Activated CD4-positive, alpha-beta T cell treated with anti-CD3 and anti-CD28 coated beads, Interleukin-2, amount 50 U/mL, for 16 hours (primary cell): ENCODE measurements around the gene SYTL3.
A peak's percentile ranks its signal among the peaks of the same experiment; 100 is the strongest.
"Not testable (repeated sequence)": the region's sequence is repeated elsewhere in the genome, so short reads cannot be mapped to it uniquely, and the experiment has no call there.

Experiments used
- DNase-seq: peaks from one replicate; pipeline ENCODE4 v3.0.0-alpha.2; 2020

SYTL3 gene

GRCh38 chr6:158649289-158650143, at the start of gene SYTL3:
SYTL3 (plus strand) TSS chr6:158650054; CDS start chr6:158663269, 13,215 bp downstream.
- peak; percentile 92 for DNase-seq

DNA sequence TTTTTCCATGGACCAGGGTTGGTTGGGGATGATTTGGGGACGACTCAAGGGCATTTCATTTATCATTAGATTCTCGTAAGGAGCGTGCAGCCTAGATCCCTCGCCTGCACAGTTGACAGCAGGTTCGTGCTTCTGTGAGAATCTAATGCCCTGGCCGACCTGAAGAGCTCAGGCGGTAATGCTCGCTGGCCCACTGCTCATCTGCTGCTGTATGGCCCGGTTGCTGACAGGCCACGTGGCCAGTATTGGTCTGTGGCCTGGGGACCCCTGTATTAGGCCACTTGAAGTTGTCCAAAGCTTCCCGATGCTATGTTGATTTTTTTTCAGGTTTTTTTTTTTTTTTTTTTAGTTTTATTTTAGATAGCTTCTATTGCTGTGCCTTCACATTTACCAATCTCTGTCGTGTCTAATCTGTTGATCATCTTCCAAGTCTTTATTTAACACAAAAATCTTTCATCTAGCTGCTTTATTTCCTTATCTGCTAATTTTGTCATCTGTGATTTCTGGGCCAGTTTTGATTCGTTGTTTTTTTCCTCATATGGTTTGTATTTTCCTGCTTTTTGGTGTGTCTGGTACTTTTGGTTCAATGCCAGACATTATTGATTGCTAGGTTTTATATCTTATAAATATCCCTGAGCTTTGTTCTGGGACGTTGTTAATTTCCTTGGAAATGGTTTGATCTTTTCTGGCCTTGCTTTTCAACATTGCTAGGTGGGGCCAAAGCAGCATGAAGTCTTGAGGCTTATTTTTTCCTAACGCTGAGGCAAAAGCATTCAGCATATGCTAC, 46.4 kb upstream of the SYTL3 start:
- DNase-seq, result no peak

GRCh38 chr6:158604048-158604406, 45.8 kb upstream of the SYTL3 start:
- DNase-seq, result no peak

GRCh38 chr6:158605266-158605878, 44.5 kb upstream of the SYTL3 start:
- DNase-seq, result peak; percentile 56

- DNase-seq, result not testable (repeated sequence)
Measured at GRCh38 chr6:158606011-158606410, 43.8 kb upstream of the SYTL3 start.

GRCh38 chr6:158606935-158607334, 42.9 kb upstream of the SYTL3 start:
- DNase-seq, result no peak

DNA sequence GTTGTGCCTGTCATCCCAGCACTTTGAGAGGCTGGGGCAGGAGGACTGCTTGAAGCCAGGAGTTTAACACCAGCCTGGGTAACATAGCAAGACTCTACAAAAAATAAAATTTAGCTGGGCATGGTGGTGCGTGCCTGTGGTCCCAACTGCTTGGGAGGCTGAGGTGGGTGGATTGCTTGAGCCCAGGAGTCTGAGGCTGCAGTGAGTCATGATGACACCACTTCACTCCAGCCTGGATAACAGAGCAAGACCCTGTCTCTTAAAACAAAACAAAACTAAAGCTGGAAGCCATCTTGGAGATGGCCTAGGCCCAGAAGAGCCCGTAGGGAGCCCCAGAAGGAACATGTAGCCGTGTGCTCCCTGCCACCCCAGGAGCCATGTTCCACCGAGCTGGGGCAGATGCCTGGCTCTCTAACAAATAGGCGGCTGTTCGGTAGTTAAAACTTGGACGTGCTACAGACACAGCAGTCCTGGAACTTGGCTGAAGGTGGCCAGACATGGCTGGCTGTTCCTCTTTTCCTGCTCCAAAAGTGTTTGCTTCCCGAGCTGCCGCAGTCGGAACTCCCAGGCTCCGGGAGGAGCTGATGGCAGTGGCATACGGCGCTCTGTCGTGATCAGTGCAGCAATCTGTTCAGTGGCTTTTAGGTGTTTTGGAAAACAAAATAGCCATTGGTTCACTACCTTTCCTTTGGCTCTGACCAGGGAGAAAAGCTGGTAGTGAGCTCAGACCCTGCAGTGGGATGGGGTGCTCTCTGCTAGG, 42.3 kb upstream of the SYTL3 start:
- no peak for DNase-seq

- DNase-seq, result no peak
Measured at GRCh38 chr6:158608221-158608620, 41.6 kb upstream of the SYTL3 start.

DNA sequence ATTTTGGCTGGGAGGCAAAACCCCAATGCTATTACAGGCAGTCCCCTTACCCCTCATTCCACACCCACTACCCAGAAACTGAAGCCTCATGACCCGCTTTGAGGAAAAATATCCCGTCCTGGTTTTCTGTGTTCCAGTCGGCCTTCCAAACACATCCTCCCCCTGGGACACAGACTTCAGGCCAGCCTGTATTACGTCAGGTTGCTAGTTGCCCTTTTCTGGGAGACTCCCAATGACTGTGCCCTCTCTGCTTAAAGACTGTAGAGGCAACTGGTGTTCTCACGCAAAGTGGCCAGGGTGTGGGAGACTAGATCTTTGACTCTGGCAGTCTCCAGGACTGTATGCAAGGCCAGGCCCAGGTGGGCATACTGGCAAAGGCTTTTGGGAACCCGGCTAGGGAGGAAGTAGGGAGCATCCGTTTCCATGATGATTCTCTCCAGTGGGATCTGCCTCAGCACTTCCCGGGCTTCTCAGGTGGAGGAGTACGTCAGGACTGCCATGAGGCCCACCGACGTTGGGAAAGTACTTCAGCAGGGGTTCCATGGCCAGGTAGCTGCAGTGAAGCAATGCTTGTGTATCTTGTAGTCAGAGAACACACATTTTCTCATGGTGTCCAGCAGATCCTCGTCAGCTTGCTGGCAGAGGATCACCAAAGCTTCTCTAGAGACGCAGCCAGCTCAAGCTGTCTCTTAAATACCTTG, 40.2 kb upstream of the SYTL3 start:
- no peak for DNase-seq

- no peak for DNase-seq
Measured at GRCh38 chr6:158610319-158610968, 39.4 kb upstream of the SYTL3 start.

GRCh38 chr6:158611039-158611438, 38.8 kb upstream of the SYTL3 start:
- DNase-seq, result no peak

- DNase-seq, result no peak
Measured at GRCh38 chr6:158611541-158612370, 38.1 kb upstream of the SYTL3 start.

- DNase-seq, result not testable (repeated sequence)
Measured at GRCh38 chr6:158614606-158615005, 35.2 kb upstream of the SYTL3 start.

DNA sequence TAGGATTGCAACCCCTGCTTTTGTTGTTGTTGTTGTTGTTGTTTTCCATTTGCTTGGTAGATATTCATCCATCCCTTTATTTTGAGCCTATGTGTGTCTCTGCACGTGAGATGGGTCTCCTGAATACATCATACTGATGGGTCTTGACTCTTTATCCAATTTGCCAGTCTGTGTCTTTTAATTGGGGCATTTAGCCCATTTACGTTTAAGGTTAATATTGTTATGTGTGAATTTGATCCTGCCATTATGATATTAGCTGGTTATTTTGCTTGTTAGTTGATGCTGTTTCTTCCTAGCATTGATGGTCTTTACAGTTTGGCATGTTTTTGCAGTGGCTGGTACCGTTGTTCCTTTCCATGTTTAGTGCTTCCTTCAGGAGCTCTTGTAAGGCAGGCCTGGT, 31.6 kb upstream of the SYTL3 start:
- DNase-seq, result not testable (repeated sequence)

GRCh38 chr6:158619922-158620801, 29.7 kb upstream of the SYTL3 start:
- DNase-seq, result no peak

DNA sequence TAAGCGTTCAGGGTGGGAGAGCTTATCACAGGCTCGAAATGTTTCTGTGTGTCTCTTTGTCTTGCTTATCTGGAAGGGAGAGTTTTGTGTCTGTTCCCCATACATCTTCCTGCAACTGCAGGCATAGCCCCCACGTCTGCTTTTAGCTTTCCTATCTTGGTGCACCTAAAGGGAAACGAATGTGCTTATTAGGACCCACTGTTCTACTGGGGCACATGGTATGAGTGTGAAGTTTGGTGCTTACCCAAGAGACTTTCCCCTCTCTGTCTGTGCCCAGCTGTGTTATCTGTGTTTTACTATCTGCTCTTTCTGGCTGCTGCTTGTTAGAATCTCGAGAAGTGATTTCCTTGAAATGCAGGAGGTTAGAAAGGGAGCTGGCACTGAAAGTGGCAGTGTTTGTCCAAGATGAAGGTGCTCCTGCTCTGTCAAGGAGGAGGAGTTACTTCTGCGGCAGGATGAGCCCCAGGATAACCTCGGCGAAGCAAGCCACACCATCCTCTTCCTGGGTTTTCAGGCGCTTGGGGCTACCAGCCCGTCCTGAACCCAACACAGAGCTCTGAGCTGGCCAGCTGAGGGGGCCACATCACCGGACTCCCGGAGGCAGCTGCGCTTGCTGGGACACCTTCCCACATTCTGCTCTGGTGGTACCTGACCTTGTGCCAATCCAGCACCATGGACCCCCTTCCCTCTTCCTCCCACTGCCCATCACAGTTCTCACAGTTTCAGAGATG, 28.7 kb upstream of the SYTL3 start:
- no peak for DNase-seq

DNA sequence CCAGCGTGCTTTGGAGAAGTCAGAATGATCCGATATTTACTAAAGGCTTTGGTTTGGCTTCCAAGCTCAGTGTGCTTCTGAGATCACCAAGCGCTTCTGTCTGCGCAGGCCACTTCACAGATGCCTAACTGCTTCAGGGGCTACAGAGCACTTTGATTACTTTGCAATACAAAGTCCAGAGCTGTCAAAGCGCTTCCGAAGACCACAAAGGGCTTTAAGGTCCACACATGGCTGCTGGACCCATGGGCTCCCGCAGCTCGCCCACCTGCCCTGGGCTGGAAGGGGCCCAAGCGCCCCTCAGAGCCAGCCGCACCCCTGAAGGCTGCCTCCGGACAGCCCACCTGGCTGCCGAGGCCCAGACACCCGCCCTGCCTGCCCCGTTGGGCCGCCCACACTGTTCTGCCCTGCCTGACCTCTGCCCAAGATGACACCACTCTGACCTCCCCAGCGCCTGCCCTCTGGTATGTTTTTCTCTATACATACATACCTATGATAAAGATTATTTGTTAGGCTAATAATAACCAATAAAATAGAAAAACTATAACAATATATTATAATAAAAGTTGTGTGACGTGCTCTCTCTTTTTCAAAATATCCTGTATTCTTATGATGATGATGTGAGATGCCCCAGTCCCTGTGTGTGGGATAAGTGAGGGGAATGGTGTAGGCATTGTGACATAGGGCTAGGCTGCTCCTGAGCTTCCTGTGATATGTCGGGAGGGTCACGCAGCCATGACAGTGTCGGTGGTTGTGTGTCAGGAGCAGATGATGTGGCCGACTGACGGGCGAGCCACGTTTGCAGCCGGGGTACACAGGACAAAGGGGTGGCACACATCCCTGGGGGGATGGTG, 27.9 kb upstream of the SYTL3 start:
- no peak for DNase-seq
